ENCODE measurements around the gene MME. TPM values are rescaled to one million over a fixed set of nuclear protein-coding genes. Genes with fewer than 3 reads are reported as not detected.

MME gene
- total and polyA plus RNA-seq, 2 of the 4 experiments (the other 2 are of a cell fraction) = 11.7 to 22.8 TPM

DNA sequence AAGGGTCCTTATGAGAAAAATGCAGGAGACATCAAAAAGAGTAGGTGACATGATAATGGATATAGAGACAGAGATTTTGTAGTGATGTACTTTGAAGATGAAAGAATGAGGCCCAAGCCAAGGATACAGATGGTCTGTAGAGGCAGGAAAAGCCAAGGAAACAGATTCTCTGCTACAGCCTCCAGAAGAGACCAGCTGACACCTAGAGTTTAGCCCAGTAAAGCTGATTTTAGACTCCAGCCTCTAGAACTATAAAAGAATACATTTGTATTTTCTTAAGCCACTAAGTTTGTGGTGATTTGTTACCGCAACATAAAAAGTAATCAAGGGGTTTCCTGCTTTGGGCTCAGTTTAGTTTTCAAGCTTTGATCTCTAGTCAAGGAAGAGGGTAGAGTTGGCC lies 148.6 kb downstream of the MME start:
- ChIA-PET POLR2A (ENCODE audit: unreplicated experiment) (no interaction called here), CTCF (no interaction called here)
- Histone ChIP-seq H3K23ac (ENCODE audit: low read depth, low read length) (no peak overlapping the region), H3K9ac (ENCODE audit: low read depth, low read length) (no peak overlapping the region), H3K18ac (ENCODE audit: low read depth, low read length) (no peak overlapping the region), H3K4ac (ENCODE audit: low read depth, low read length) (no peak overlapping the region), H3K4me1 (ENCODE audit: control insufficient read depth, insufficient read depth, low read length) (peaks cover 3% of the 10 kb centered on the region), H4K8ac (ENCODE audit: low read depth in 2 of 2, low read length in 2 of 2) (no peak overlapping the region), H3K79me1 (ENCODE audit: low read depth in 1 of 2, low read length in 2 of 2) (no peaks in the 10 kb centered on the region), H3K27ac (ENCODE audit: insufficient read depth, low read length) (no peak overlapping the region), H2BK20ac (ENCODE audit: low read depth, low read length) (no peak overlapping the region), H2AK5ac (ENCODE audit: low read depth, low read length) (no peak overlapping the region), H3K36me3 (ENCODE audit: control insufficient read depth, insufficient read depth, low read length) (no peaks in the 10 kb centered on the region), H3K4me2 (ENCODE audit: low read depth, low read length) (no peak overlapping the region), H3K9me1 (ENCODE audit: insufficient read depth, low read length) (peaks cover 7% of the 10 kb centered on the region), H4K20me1 (ENCODE audit: insufficient read depth, low read length) (no peaks in the 10 kb centered on the region), H3K14ac (replicated peaks; ENCODE audit: low read depth, low read length) (no peak overlapping the region), H3K56ac (ENCODE audit: extremely low read depth, insufficient read depth, low read length) (no peak overlapping the region), H2BK15ac (ENCODE audit: low read depth, low read length) (no peak overlapping the region), H2AFZ (replicated peaks; ENCODE audit: low read length, poor library complexity) (no peak overlapping the region), H2AK9ac (replicated peaks; ENCODE audit: low read depth, low read length, poor library complexity) (no peak overlapping the region), H4K5ac (ENCODE audit: low read depth, low read length) (no peak overlapping the region), H3K9me3 (ENCODE audit: control insufficient read depth, insufficient read depth, low read length) (no peaks in the 10 kb centered on the region), H4K91ac (ENCODE audit: insufficient read depth, low read depth, low read length) (no peak overlapping the region), H2BK5ac (ENCODE audit: low read depth, low read length, poor library complexity, severe bottlenecking) (no peak overlapping the region), H2BK120ac (ENCODE audit: low read depth, low read length) (no peak overlapping the region), H3K4me3 (ENCODE audit: insufficient read depth, low read depth, low read length) (no peak overlapping the region), H3K27me3 (ENCODE audit: control insufficient read depth, insufficient read depth, low read length) (no peaks in the 10 kb centered on the region)
- in situ Hi-C loops (cut with MboI; ENCODE audit: low sequenced_read_pairs) = no loop called here
- no CpG with 5 or more reads among the region's 1 CpG for WGBS, 2 experiments (ENCODE audit: extremely low coverage in 2 of 2, insufficient read length in 1 of 2)
- dilution Hi-C loops (cut with HindIII; ENCODE audit: low sequenced_read_pairs, unreplicated experiment) = no loop called here
- DNase-seq (no peak), ATAC-seq (ENCODE audit: low read depth) (no peak)
- TF ChIP-seq MXI1 (IDR thresholded peaks at IDR 0.05; ENCODE audit: borderline replicate concordance, low read depth, low read length) = no peak
- no peak for TF ChIP-seq RAD21 (IDR thresholded peaks at IDR 0.05; ENCODE audit: low read length)
- no peak for TF ChIP-seq MAZ (IDR thresholded peaks at IDR 0.05; ENCODE audit: borderline replicate concordance, low read depth, low read length)
- TF ChIP-seq, protein P1, sequence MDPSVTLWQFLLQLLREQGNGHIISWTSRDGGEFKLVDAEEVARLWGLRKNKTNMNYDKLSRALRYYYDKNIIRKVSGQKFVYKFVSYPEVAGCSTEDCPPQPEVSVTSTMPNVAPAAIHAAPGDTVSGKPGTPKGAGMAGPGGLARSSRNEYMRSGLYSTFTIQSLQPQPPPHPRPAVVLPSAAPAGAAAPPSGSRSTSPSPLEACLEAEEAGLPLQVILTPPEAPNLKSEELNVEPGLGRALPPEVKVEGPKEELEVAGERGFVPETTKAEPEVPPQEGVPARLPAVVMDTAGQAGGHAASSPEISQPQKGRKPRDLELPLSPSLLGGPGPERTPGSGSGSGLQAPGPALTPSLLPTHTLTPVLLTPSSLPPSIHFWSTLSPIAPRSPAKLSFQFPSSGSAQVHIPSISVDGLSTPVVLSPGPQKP (IDR thresholded peaks at IDR 0.05; ENCODE audit: borderline replicate concordance, low read depth, low read length) = no peak
- no peak for TF ChIP-seq FOS (IDR thresholded peaks at IDR 0.05; ENCODE audit: low read depth, low read length)
- TF ChIP-seq BHLHE40 (IDR thresholded peaks at IDR 0.05; ENCODE audit: low read depth, low read length) = no peak
- intact Hi-C loops (cut with micrococcal nuclease) = no loop called here
- no TSS peak for BruUV-seq (replicated peaks)
